ENCODE measurements around the gene CCDC78.
"Not testable (repeated sequence)": the region's sequence is repeated elsewhere in the genome, so short reads cannot be mapped to it uniquely, and the experiment has no call there.

CCDC78 gene

GRCh38 chr16:698911-699671, 27.2 kb downstream of the CCDC78 start:
- 72 to 76% methylated on average over 18 to 19 of the region's 19 CpGs for WGBS, 2 experiments (ENCODE audit: insufficient coverage in 2 of 2)
- H3K9me3 ChIP-seq (ENCODE audit: control insufficient read depth, low read length): no peaks in the 10 kb centered on the region
- H3K36me3 ChIP-seq (ENCODE audit: control insufficient read depth, insufficient read depth, low read length): no peaks in the 10 kb centered on the region

DNA sequence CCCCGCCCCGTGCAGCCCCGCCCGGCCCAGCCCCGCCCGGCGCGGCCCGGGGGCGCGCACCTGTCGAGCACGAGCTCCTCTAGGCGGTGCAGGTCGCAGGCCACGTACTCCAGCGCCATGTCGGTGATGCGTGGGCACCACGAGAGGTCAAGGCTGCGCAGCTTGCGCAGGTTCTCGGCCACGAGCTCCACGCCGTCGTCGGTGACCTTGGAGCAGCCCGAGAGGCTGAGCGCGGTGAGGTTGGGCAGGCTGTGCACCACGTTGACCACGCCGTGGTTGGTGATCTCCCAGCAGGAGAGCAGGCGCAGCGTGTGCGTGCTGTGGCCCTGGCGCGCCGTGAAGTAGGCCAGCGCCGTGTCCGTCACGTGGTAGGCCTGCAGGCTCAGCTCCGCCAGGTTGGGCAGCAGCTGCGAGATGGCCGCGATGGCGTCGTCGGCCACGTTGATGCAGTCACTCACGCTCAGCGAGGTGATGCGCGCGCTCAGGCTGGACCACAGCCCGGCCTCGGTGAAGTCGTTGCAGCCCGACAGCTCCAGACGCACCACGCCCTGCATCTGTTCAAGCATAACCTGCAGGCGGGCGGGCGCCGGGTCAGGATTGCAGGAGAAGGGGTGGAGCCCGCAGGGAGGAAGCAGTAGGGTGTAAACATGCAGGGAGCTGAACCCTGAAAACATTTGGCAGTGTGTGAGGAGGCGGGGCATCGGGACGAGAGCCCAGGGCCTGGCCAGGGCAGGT, 30.7 kb downstream of the CCDC78 start:
- Histone ChIP-seq H3K27ac (ENCODE audit: low read depth, low read length, severe bottlenecking) (no peak overlapping the region), H3K36me3 (ENCODE audit: control insufficient read depth, insufficient read depth, low read length) (no peaks in the 10 kb centered on the region), H3K4me3 (ENCODE audit: extremely low read depth, insufficient read depth, low read length, poor library complexity, severe bottlenecking) (no peak overlapping the region), H3K9me3 (ENCODE audit: control insufficient read depth, low read length) (no peaks in the 10 kb centered on the region), H3K4me1 (ENCODE audit: control insufficient read depth, insufficient read depth, low read length, poor library complexity, severe bottlenecking) (peaks cover 13% of the 10 kb centered on the region)
- WGBS, 2 experiments (ENCODE audit: insufficient coverage in 2 of 2): 11 to 12% methylated on average over 69 of the region's 71 CpGs

More at GRCh38 chr16:698911-699671, 27.2 kb downstream of the CCDC78 start:
- H3K4me3 ChIP-seq (ENCODE audit: extremely low read depth, insufficient read depth, low read length, poor library complexity, severe bottlenecking): no peak overlapping the region
- H3K4me1 ChIP-seq (ENCODE audit: control insufficient read depth, insufficient read depth, low read length, poor library complexity, severe bottlenecking): peaks cover 13% of the 10 kb centered on the region
- no peak overlapping the region for H3K27ac ChIP-seq (ENCODE audit: low read depth, low read length, severe bottlenecking)

- Histone ChIP-seq H3K27ac (ENCODE audit: low read depth, low read length, severe bottlenecking) (no peak overlapping the region), H3K36me3 (ENCODE audit: control insufficient read depth, insufficient read depth, low read length) (no peaks in the 10 kb centered on the region), H3K4me3 (ENCODE audit: extremely low read depth, insufficient read depth, low read length, poor library complexity, severe bottlenecking) (no peak overlapping the region), H3K4me1 (ENCODE audit: control insufficient read depth, insufficient read depth, low read length, poor library complexity, severe bottlenecking) (peaks cover 13% of the 10 kb centered on the region), H3K9me3 (ENCODE audit: control insufficient read depth, low read length) (no peaks in the 10 kb centered on the region)
- WGBS, 2 experiments (ENCODE audit: insufficient coverage in 2 of 2): 10 to 12% methylated on average over 14 to 20 of the region's 37 CpGs
These were observed 31.3 kb downstream of the CCDC78 start for GRCh38 chr16:694863-695354.

DNA sequence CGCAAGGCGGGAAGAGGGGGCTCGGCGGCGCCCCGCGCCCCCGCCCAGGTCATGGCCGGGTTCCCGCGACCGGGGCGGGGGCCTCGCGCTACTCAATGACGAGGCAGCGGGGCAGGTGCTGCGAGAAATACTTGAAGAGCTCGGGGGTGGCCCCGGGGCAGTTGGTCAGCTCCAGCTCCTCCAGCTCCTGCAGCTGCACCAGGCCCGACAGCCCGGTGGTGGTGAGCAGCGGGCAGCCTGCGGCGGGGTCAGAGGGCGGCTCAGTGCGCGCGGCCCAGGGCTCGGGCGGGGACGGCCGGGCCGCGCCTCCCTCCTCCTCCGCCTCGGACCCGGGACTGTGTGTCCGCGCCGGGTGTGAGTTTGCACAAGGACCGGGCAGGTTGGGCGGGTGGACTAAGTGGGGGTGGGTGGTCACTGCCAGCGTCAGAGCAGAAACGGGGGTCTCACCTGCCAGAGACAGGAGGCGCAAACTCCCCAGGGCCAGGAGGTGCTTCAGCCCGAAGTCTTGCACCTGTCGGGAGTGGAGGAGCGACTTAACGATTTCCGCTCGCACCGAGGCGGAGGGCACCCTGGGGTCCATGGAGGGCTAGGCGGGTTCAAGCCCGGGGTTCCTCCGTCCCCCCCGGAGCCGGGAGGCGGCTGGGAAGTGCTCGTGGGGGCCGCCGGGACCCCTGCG, 31.9 kb downstream of the CCDC78 start:
- Histone ChIP-seq H3K4me1 (ENCODE audit: control insufficient read depth, insufficient read depth, low read length, poor library complexity, severe bottlenecking) (peaks cover 17% of the 10 kb centered on the region), H3K27ac (ENCODE audit: low read depth, low read length, severe bottlenecking) (no peak overlapping the region), H3K36me3 (ENCODE audit: control insufficient read depth, insufficient read depth, low read length) (no peaks in the 10 kb centered on the region), H3K9me3 (ENCODE audit: control insufficient read depth, low read length) (no peaks in the 10 kb centered on the region), H3K4me3 (ENCODE audit: extremely low read depth, insufficient read depth, low read length, poor library complexity, severe bottlenecking) (peak overlapping the region; percentile 2)
- WGBS, 2 experiments (ENCODE audit: insufficient coverage in 2 of 2): 4 to 5% methylated on average over 50 to 56 of the region's 64 CpGs

- 5 to 7% methylated on average over 11 to 12 of the region's 37 CpGs for WGBS, 2 experiments (ENCODE audit: insufficient coverage in 2 of 2)
- Histone ChIP-seq H3K4me3 (ENCODE audit: extremely low read depth, insufficient read depth, low read length, poor library complexity, severe bottlenecking) (no peak overlapping the region), H3K27ac (ENCODE audit: low read depth, low read length, severe bottlenecking) (no peak overlapping the region), H3K9me3 (ENCODE audit: control insufficient read depth, low read length) (no peaks in the 10 kb centered on the region), H3K36me3 (ENCODE audit: control insufficient read depth, insufficient read depth, low read length) (no peaks in the 10 kb centered on the region), H3K4me1 (ENCODE audit: control insufficient read depth, insufficient read depth, low read length, poor library complexity, severe bottlenecking) (peaks cover 23% of the 10 kb centered on the region)
These were observed 32.5 kb downstream of the CCDC78 start for GRCh38 chr16:693766-694165.

- Histone ChIP-seq H3K4me1 (ENCODE audit: control insufficient read depth, insufficient read depth, low read length, poor library complexity, severe bottlenecking) (peaks cover 23% of the 10 kb centered on the region), H3K27ac (ENCODE audit: low read depth, low read length, severe bottlenecking) (no peak overlapping the region), H3K36me3 (ENCODE audit: control insufficient read depth, insufficient read depth, low read length) (no peaks in the 10 kb centered on the region), H3K9me3 (ENCODE audit: control insufficient read depth, low read length) (no peaks in the 10 kb centered on the region), H3K4me3 (ENCODE audit: extremely low read depth, insufficient read depth, low read length, poor library complexity, severe bottlenecking) (no peak overlapping the region)
- 26 to 49% methylated on average over 5 to 18 of the region's 22 CpGs for WGBS, 2 experiments (ENCODE audit: insufficient coverage in 2 of 2)
These were observed 32.9 kb downstream of the CCDC78 start for GRCh38 chr16:693364-693763.

DNA sequence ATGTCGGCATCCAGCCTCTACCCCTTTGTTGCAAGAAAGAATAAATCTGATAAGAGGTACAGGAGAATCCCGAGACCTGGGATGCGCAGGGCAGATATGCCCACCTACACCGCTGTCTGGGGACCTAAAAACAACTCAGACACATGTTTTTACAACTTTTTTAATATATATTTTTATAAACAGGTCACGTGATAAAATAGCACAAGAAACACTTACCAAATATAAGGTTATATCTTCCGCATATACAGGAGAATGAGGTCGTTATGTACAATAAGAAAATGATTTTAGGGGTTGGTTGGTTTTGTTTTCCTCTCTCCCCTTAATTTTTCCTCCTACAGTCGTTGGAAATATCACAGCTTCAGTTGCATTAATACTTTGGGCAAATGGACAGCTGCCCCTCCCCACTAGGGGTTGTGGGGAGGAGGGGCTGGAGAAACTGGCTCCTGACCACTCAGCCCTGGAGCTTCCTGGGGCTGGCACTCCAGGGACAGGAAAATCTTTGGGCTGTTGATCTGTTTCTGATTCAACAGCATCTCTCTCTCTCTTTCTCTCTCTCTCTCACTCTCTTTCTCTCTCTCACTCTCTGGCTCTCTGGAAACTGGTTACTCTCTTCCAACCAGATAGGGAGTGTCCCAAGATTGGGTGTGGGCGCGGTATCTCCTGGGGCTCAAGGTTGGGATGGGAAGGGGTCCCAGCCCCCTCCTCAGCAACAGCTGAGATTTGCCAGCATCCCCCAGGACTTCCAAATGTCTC, 33.7 kb downstream of the CCDC78 start:
- no peaks in the 10 kb centered on the region for H3K36me3 ChIP-seq (ENCODE audit: control insufficient read depth, insufficient read depth, low read length)
- no peak overlapping the region for H3K4me3 ChIP-seq (ENCODE audit: extremely low read depth, insufficient read depth, low read length, poor library complexity, severe bottlenecking)
- H3K4me1 ChIP-seq (ENCODE audit: control insufficient read depth, insufficient read depth, low read length, poor library complexity, severe bottlenecking): peaks cover 23% of the 10 kb centered on the region
- WGBS, 2 experiments (ENCODE audit: insufficient coverage in 2 of 2): 75 to 100% methylated on average over 2 of the region's 10 CpGs
- H3K27ac ChIP-seq (ENCODE audit: low read depth, low read length, severe bottlenecking): no peak overlapping the region
- no peaks in the 10 kb centered on the region for H3K9me3 ChIP-seq (ENCODE audit: control insufficient read depth, low read length)

DNA sequence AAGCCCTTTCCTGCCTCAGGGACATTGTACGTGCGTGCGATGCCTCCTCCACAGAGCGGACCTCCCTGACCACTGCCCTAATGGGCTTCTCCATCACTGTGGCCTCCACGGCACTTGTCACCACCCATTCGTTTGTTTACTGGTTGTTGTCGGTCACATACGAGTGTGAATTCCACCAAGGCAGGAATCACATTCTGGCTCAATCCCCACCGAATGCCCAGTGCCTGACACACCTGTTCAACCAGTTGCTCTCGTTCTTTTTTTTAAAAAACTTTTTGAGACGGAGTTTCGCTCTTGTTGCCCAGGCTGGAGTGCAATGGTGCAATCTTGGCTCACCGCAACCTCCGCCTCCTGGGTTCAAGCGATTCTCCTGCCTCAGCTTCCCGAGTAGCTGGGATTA, 35.0 kb downstream of the CCDC78 start:
- H3K4me1 ChIP-seq (ENCODE audit: control insufficient read depth, insufficient read depth, low read length, poor library complexity, severe bottlenecking): peaks cover 23% of the 10 kb centered on the region
- WGBS, 2 experiments (ENCODE audit: insufficient coverage in 2 of 2): 87 to 90% methylated on average over 13 to 14 of the region's 16 CpGs
- not testable (repeated sequence) for H3K36me3 ChIP-seq (ENCODE audit: control insufficient read depth, insufficient read depth, low read length); H3K4me3 ChIP-seq (ENCODE audit: extremely low read depth, insufficient read depth, low read length, poor library complexity, severe bottlenecking); H3K27ac ChIP-seq (ENCODE audit: low read depth, low read length, severe bottlenecking); H3K9me3 ChIP-seq (ENCODE audit: control insufficient read depth, low read length)

DNA sequence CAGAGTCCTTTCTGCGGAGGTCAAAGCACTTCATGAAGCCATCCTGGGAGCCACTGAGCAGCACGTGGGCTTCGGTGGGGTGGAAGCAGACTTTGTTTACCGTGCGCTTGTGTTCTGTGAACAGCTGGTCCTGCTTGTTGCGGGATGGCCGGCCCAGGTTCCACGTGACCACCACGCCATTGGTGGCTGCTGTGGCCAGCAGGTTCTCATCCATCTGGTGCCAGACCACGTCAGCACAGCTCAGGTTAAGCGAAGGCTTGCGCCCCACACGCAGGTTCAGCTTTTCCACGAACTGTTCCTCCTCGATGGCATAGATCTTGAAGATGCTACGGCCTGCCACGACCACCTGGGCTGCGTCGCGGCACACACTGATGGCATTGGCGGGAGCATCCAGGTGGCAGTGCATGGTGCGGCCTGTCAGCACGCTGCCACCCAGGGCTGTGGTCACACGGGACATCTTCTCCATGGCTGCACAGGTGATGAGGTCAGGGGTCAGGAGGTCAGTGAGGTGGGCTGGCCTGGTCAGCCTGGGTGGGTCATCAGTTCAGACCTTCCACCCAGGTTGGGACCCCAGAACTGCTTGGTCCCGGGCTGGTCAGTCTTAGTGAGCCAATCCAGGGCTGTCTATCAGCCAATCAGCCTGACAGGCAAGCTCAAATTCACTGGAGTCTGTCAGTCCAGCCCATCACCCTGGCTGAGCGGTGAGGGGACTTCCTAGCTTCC, 36.9 kb downstream of the CCDC78 start:
- Histone ChIP-seq H3K27ac (ENCODE audit: low read depth, low read length, severe bottlenecking) (no peak overlapping the region), H3K36me3 (ENCODE audit: control insufficient read depth, insufficient read depth, low read length) (peaks cover 18% of the 10 kb centered on the region), H3K4me3 (ENCODE audit: extremely low read depth, insufficient read depth, low read length, poor library complexity, severe bottlenecking) (peak overlapping the region; percentile 59), H3K9me3 (ENCODE audit: control insufficient read depth, low read length) (no peaks in the 10 kb centered on the region), H3K4me1 (ENCODE audit: control insufficient read depth, insufficient read depth, low read length, poor library complexity, severe bottlenecking) (peaks cover 12% of the 10 kb centered on the region)
- 89 to 91% methylated on average over 24 to 26 of the region's 26 CpGs for WGBS, 2 experiments (ENCODE audit: insufficient coverage in 2 of 2)

GRCh38 chr16:687499-687898, 38.7 kb downstream of the CCDC78 start:
- Histone ChIP-seq H3K4me1 (ENCODE audit: control insufficient read depth, insufficient read depth, low read length, poor library complexity, severe bottlenecking) (peaks cover 10% of the 10 kb centered on the region), H3K27ac (ENCODE audit: low read depth, low read length, severe bottlenecking) (no peak overlapping the region), H3K4me3 (ENCODE audit: extremely low read depth, insufficient read depth, low read length, poor library complexity, severe bottlenecking) (no peak overlapping the region), H3K9me3 (ENCODE audit: control insufficient read depth, low read length) (no peaks in the 10 kb centered on the region), H3K36me3 (ENCODE audit: control insufficient read depth, insufficient read depth, low read length) (peaks cover 28% of the 10 kb centered on the region)
- 92 to 94% methylated on average over 19 of the region's 19 CpGs for WGBS, 2 experiments (ENCODE audit: insufficient coverage in 2 of 2)
